Measurements from ENCODE around the gene PRSS33.

DNA sequence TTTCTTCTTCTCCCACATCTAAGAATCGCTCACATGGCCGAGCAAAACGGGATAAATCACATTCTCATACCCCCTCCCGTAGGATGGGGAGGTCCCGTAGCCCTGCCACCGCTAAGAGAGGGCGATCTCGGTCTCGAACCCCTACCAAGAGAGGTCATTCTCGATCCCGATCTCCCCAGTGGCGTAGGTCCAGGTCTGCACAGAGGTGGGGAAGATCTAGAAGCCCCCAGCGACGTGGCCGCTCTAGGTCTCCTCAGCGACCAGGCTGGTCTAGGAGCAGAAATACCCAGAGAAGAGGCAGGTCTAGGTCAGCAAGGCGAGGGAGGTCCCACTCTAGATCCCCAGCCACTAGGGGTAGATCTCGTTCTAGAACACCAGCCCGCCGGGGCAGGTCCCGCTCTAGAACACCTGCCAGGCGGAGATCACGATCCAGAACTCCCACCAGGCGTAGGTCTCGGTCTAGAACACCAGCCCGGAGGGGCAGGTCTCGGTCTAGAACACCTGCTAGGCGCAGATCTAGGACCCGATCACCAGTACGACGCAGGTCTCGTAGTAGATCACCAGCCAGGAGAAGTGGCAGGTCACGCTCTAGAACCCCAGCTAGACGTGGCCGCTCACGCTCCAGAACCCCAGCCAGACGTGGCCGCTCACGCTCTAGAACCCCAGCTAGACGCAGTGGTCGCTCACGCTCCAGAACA, 25.3 kb downstream of the PRSS33 start:
- TF ChIP-seq CTCF (IDR thresholded peaks at IDR 0.05): no peak
- TF ChIP-seq EP300 (IDR thresholded peaks at IDR 0.05; ENCODE audit: low read depth): no peak
- no peak for TF ChIP-seq POLR2A (IDR thresholded peaks at IDR 0.05)
- TF ChIP-seq POLR2AphosphoS5 (IDR thresholded peaks at IDR 0.05): peak in 1 of 3 donors; percentile 36
